DMS 273 (cell line): Measurements from ENCODE around the gene BMP6.
A peak's percentile ranks its signal among the peaks of the same experiment; 100 is the strongest.

Experiments
- DNase-seq: peaks from one replicate; lab custom pipeline; 2025; ENCODE audit not compliant: unreplicated experiment; lab: John Stamatoyannopoulos, UW

BMP6 gene

GRCh38 chr6:7747016-7747415, 21.1 kb downstream of the BMP6 start:
- no peak for DNase-seq

GRCh38 chr6:7747433-7747832, 21.5 kb downstream of the BMP6 start:
- DNase-seq, result no peak

GRCh38 chr6:7747901-7748504, 22.1 kb downstream of the BMP6 start:
- DNase-seq, result no peak

GRCh38 chr6:7749478-7749877, 23.6 kb downstream of the BMP6 start:
- no peak for DNase-seq

- no peak for DNase-seq
Observed at GRCh38 chr6:7750197-7750596, 24.3 kb downstream of the BMP6 start.

GRCh38 chr6:7758456-7758855, 32.6 kb downstream of the BMP6 start:
- DNase-seq, result no peak

- no peak for DNase-seq
Observed at GRCh38 chr6:7759320-7759719, 33.4 kb downstream of the BMP6 start.

GRCh38 chr6:7761051-7761450, 35.2 kb downstream of the BMP6 start:
- no peak for DNase-seq

GRCh38 chr6:7762760-7763159, 36.9 kb downstream of the BMP6 start:
- no peak for DNase-seq

- DNase-seq, result no peak
Observed at GRCh38 chr6:7763881-7764280, 38.0 kb downstream of the BMP6 start.

GRCh38 chr6:7765575-7766325, 39.9 kb downstream of the BMP6 start:
- DNase-seq, result no peak

- no peak for DNase-seq
Observed at GRCh38 chr6:7769702-7770101, 43.8 kb downstream of the BMP6 start.

GRCh38 chr6:7770111-7770510, 44.2 kb downstream of the BMP6 start:
- DNase-seq, result no peak

- no peak for DNase-seq
Observed at GRCh38 chr6:7770601-7771000, 44.7 kb downstream of the BMP6 start.

GRCh38 chr6:7773322-7773721, 47.4 kb downstream of the BMP6 start:
- DNase-seq, result no peak

GRCh38 chr6:7773914-7774313, 48.0 kb downstream of the BMP6 start:
- no peak for DNase-seq

- DNase-seq, result no peak
Observed at GRCh38 chr6:7776509-7776908, 50.6 kb downstream of the BMP6 start.

- DNase-seq, result peak; percentile 19
Observed at GRCh38 chr6:7777074-7777473, 51.2 kb downstream of the BMP6 start.

GRCh38 chr6:7781240-7781639, 55.3 kb downstream of the BMP6 start:
- no peak for DNase-seq

GRCh38 chr6:7784248-7784647, 58.3 kb downstream of the BMP6 start:
- DNase-seq, result no peak

- DNase-seq, result no peak
Observed at GRCh38 chr6:7784706-7785105, 58.8 kb downstream of the BMP6 start.

GRCh38 chr6:7785243-7786035, 59.5 kb downstream of the BMP6 start:
- no peak for DNase-seq
